MM.1S (cell line): ENCODE measurements around the gene MINDY4.

Source experiments
- EZH2 ChIP-seq: fragments of 300-600 bp; sonication (generic); optimal IDR thresholded peaks from 2 replicates; pipeline ENCODE3; 2017; ENCODE audit warnings: low read depth, mild to moderate bottlenecking, antibody characterized with exemption, low read length, mixed read lengths
- TF ChIP-seq, protein P1 (sequence below): fragments of 300-600 bp; sonication (generic); IDR thresholded peaks from 2 replicates; pipeline ENCODE4 v1.5.1; 2016; ENCODE audit warnings: antibody characterized with exemption, low read length, mixed read lengths

DNA sequence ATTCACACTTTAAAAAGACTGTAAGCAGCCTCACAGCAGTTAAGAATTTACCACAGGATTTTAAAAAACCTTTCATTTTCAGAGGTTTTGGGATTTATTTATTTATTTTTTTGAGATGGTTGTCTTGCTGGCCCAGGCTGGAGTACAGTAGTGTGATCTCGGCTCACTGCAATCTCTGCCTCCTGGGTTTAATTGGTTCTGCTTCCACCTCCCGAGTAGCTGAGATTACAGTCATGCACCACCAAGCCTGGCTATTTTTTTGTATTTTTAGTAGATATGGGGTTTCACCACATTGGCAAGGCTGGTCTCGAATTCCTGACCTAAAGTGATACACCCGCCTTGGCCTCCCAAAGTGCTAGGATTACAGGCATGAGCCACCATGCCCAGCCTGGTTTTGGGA lies 19.1 kb downstream of the MINDY4 start:
- TF ChIP-seq, protein P1, sequence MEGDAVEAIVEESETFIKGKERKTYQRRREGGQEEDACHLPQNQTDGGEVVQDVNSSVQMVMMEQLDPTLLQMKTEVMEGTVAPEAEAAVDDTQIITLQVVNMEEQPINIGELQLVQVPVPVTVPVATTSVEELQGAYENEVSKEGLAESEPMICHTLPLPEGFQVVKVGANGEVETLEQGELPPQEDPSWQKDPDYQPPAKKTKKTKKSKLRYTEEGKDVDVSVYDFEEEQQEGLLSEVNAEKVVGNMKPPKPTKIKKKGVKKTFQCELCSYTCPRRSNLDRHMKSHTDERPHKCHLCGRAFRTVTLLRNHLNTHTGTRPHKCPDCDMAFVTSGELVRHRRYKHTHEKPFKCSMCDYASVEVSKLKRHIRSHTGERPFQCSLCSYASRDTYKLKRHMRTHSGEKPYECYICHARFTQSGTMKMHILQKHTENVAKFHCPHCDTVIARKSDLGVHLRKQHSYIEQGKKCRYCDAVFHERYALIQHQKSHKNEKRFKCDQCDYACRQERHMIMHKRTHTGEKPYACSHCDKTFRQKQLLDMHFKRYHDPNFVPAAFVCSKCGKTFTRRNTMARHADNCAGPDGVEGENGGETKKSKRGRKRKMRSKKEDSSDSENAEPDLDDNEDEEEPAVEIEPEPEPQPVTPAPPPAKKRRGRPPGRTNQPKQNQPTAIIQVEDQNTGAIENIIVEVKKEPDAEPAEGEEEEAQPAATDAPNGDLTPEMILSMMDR: no peak
- TF ChIP-seq EZH2: no peak
